Heart right ventricle (tissue), 16 donors: ENCODE results near the gene NDUFS6. TPM values are rescaled to one million over a fixed set of nuclear protein-coding genes. Genes with fewer than 3 reads are reported as not detected.
A peak's percentile ranks its signal among the peaks of the same experiment; 100 is the strongest.

Experiments used
- ATAC-seq, 8 donors: fragments of 200-7000 bp; cut with Tn5 transposase; one replicate each; pipeline ENCODE4 v1.9.1; 2020; ENCODE audit warnings: mild to moderate bottlenecking in 8 of 8, moderate library complexity in 8 of 8, moderate number of reproducible peaks in 1 of 8
- DNase-seq, 2 donors: peaks; one replicate each; pipeline ENCODE4 v3.0.0-alpha.2; 2020
- H3K27ac ChIP-seq, 10 donors: fragments of 200-600 bp; sonication (generic) in 2 of 10; one replicate each; pipeline versions ENCODE4 v1.5.0 to v1.8.0; 2020 to 2022; ENCODE audit warnings: mild to moderate bottlenecking in 3 of 10
- H3K27me3 ChIP-seq, 7 donors: fragments of 200-600 bp; one replicate each; pipeline ENCODE4 v1.8.0; 2021 to 2022; ENCODE audit warnings: mild to moderate bottlenecking in 2 of 7
- H3K36me3 ChIP-seq, 9 donors: fragments of 200-600 bp; sonication (generic) in 1 of 9; one replicate each; pipeline versions ENCODE4 v1.5.0 to v1.8.0; 2020 to 2022; ENCODE audit warnings: mild to moderate bottlenecking in 2 of 9
- H3K4me1 ChIP-seq, 9 donors: fragments of 200-600 bp; sonication (generic) in 1 of 9; one replicate each; pipeline versions ENCODE4 v1.5.0 to v1.8.0; 2020 to 2022; ENCODE audit warnings: mild to moderate bottlenecking in 4 of 9
- H3K4me3 ChIP-seq, 10 donors: fragments of 200-600 bp; sonication (generic) in 2 of 10; one replicate each; pipeline versions ENCODE4 v1.5.0 to v1.8.0; 2020 to 2022; ENCODE audit warnings: mild to moderate bottlenecking in 7 of 10, moderate library complexity in 2 of 10
- H3K9me3 ChIP-seq, 11 donors: fragments of 200-600 bp in 10 of 11; sonication (generic) in 2 of 11; one replicate each; pipeline versions ENCODE4 v1.5.0 to v1.8.0; 2013 to 2022; ENCODE audit warnings: mild to moderate bottlenecking in 2 of 11, control low read depth in 1 of 11, moderate library complexity in 1 of 11
- WGBS, 2 donors: extraction: QIAGEN DNeasy Blood & Tissue Kit; methylation state at CpG; one replicate each; pipeline ENCODE4 v1.1.7; 2013; ENCODE audit warnings: inconsistent platforms in 1 of 2; 5-methylcytosine and 5-hydroxymethylcytosine counted together
- intact Hi-C, 10 donors: fragments of 100-400 bp; cut with DNase I; formaldehyde crosslinking; loops; one replicate each; pipeline versions ENCODE4 v1.11.1 to v1.14.2; 2022
- polyA plus RNA-seq, 2 donors: library from polyadenylated mRNA; stranded (reverse); fragments of 200-250 nt; gene quantifications; one replicate each; pipeline ENCODE4 v1.2.3, GENCODE V29; 2013
- total RNA-seq, 10 donors: library from RNA; stranded (reverse); fragmentation: NEBNext Ultra II Directional in 3 of 10; extraction: Animal tissue kit (Norgen Biotek cat#: 25700) in 3 of 10; gene quantifications; one replicate each; pipeline versions ENCODE4 v1.2.1 to v1.2.4, GENCODE V29; 2021 to 2023
- TF ChIP-seq, protein P1 (sequence below), 9 donors: fragments of 200-600 bp; sonication (generic) in 2 of 9; IDR thresholded peaks; one replicate each; pipeline versions ENCODE4 v1.5.0 to v1.8.0; 2021 to 2022; ENCODE audit warnings: antibody characterized with exemption in 9 of 9, mild to moderate bottlenecking in 5 of 9, moderate library complexity in 1 of 9
- donor health status: Arrhythmogenic right ventricular cardiomyopathy.
- donor health status: ischemic (EF 13 %, LVEDD 7.1; RV severe dilation, severe dysfunction).
- donor health status: healthy with polysubstance abuse.
- donor health status: DM: no; HTN: yes; CAD: no.
- donor health status: DM: no; HTN: no; CAD: no.
- donor health status: ischemic (EF 25% LVEDD 6.9; RV normal size, moderate dysfunction).
- donor health status: ischemic (EF 25% LVEDD 5.7; RV mildly dilated, moderate dysfunction).
- donor health status: healthy.
- donor health status: DM: yes; HTN: yes; CAD: no.
- donor health status: Ischemic cardiomyopathy.
- donor health status: ischemic (EF 35%, LVEDD 5.7; RV mildly dilated, moderate dysfunction).
- donor health status: nonischemic (EF 11% LVEDD 7.7; RV severe dilation, severe dysfunction).
- donor health status: DM: yes; HTN: yes; CAD: no.
- donor health status: PGD.
- donor health status: ischemic (EF 29% LVEDD 5.4; RV normal size, mild dysfunction).
- donor health status: nonischemic (EF 23%, LVEDD 6.1; RV moderate dilation, normal function).

Gene NDUFS6
- total and polyA plus RNA-seq, 12 donors: 60.2 to 198 (median 87.9) TPM

DNA sequence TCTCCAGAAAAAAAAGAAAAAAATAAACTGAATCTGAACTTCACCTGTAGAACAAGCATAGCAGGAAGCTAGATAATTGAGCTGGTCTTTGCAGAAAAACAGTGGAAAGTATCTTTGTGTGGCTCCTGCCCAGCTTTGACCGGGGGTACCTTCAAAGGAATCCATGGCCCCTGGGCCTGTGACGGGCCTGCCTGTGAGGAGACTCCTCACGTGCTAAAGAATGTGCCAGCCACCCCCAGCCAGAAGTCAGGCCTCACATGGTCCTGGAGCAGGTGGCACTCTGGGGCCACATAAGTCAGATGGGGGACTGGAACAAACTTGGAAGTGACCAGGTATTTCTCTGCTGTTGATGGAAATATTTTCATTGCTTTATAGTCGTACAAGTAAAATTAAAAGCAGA lies 4.1 kb downstream of the NDUFS6 start:
- 65 to 66% methylated on average over 4 of the region's 4 CpGs for WGBS, 2 donors
- Histone ChIP-seq H3K9me3 (no peaks in the 10 kb centered on the region), H3K27me3 (no peaks in the 10 kb centered on the region), H3K36me3 (peaks cover 0 to 81% (median 39%) of the 10 kb centered on the region in 9 donors), H3K27ac (peak overlapping the region in 1 of 10 donors; percentile 51), H3K4me1 (peaks cover 0 to 53% (median 28%) of the 10 kb centered on the region in 9 donors), H3K4me3 (no peak overlapping the region)
- ATAC-seq (no peak), DNase-seq (no peak)
- intact Hi-C loops: loop anchor here in 3 of 10 donors (10.0 kb wide), 1 partner anchor 79 kb away; the partner anchor contains the start of gene IRX4 (in 3 of the 3)
- TF ChIP-seq, protein P1, sequence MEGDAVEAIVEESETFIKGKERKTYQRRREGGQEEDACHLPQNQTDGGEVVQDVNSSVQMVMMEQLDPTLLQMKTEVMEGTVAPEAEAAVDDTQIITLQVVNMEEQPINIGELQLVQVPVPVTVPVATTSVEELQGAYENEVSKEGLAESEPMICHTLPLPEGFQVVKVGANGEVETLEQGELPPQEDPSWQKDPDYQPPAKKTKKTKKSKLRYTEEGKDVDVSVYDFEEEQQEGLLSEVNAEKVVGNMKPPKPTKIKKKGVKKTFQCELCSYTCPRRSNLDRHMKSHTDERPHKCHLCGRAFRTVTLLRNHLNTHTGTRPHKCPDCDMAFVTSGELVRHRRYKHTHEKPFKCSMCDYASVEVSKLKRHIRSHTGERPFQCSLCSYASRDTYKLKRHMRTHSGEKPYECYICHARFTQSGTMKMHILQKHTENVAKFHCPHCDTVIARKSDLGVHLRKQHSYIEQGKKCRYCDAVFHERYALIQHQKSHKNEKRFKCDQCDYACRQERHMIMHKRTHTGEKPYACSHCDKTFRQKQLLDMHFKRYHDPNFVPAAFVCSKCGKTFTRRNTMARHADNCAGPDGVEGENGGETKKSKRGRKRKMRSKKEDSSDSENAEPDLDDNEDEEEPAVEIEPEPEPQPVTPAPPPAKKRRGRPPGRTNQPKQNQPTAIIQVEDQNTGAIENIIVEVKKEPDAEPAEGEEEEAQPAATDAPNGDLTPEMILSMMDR (IDR thresholded peaks at IDR 0.05): no peak

DNA sequence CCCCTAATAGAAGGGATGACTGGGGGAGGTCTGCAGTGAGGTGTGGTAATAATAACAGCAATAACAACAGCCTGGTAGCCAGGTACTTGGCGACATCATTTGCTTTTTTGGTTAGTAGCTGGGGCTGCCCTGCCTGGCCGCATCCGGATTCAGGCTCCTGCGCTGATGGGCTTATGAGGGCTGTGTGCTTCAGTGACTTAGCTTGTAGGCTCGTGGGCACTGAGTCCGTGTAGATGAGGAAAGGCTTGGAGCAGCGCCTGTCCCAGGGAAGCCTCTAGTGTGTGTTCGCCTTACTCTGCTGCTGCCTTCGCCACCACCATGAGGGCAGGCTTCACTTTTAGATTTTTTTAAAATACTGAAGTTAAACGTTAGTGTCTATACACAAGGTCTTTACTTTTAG lies 4.5 kb downstream of the NDUFS6 start:
- peaks cover 0 to 53% (median 24%) of the 10 kb centered on the region in 9 donors for H3K4me1 ChIP-seq
- ATAC-seq: no peak
- H3K27ac ChIP-seq: no peak overlapping the region
- H3K9me3 ChIP-seq: no peaks in the 10 kb centered on the region
- DNase-seq: no peak
- intact Hi-C loops: loop anchor here in 3 of 10 donors (10.0 kb wide), 1 partner anchor 79 kb away; the partner anchor contains the start of gene IRX4 (in 3 of the 3)
- TF ChIP-seq, protein P1 (IDR thresholded peaks at IDR 0.05): no peak
- peaks cover 0 to 85% (median 39%) of the 10 kb centered on the region in 9 donors for H3K36me3 ChIP-seq
- H3K4me3 ChIP-seq: no peak overlapping the region
- H3K27me3 ChIP-seq: no peaks in the 10 kb centered on the region
- WGBS, 2 donors: 83 to 84% methylated on average over 10 of the region's 10 CpGs

DNA sequence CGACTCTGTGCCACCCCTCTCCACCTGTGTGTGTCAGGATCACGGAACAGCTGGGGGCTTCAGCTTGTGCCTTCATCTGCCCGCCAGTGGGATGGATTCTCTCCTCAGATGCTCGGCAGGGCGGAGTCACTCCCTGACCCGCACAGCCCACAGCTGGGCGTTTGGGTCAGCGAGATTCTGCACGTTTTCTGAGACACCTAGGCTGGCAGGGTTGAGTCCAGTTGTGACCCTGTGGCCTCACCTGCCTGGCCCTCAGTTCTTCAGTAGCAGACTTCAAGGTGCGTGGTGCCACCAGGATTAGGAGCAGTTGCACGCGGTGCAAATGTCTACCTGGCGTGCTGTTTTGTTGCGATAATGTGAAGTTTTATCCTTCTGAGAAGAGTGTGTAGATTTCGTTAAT lies 5.0 kb downstream of the NDUFS6 start:
- no peaks in the 10 kb centered on the region for H3K27me3 ChIP-seq
- no peak for DNase-seq
- H3K36me3 ChIP-seq: peaks cover 0 to 90% (median 39%) of the 10 kb centered on the region in 9 donors
- peaks cover 0 to 56% (median 23%) of the 10 kb centered on the region in 9 donors for H3K4me1 ChIP-seq
- TF ChIP-seq, protein P1 (IDR thresholded peaks at IDR 0.05): no peak
- no peaks in the 10 kb centered on the region for H3K9me3 ChIP-seq
- no peak overlapping the region for H3K4me3 ChIP-seq
- WGBS, 2 donors: 82 to 84% methylated on average over 15 of the region's 15 CpGs
- ATAC-seq: no peak
- no peak overlapping the region for H3K27ac ChIP-seq
- intact Hi-C loops: loop anchor here in 3 of 10 donors (10.0 kb wide), 1 partner anchor 79 kb away; the partner anchor contains the start of gene IRX4 (in 3 of the 3)

DNA sequence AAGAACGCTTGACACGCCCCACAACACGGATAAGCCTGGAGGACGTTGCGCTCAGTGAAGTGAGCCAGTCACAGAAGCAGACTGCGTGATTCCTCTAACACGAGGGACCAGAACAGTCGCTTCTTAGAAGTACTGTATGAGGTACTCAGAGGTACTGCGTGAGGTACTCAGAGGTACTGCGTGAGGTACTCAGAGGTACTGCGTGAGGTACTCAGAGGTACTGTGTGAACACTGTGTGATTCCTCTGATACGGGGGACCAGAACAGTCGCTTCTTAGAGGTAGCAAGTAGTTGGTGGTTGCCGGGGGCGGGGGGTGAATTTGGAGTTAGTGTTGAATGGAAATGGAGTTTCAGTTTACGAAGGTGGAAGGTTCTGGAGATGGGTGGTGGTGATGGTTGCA lies 5.8 kb downstream of the NDUFS6 start:
- Histone ChIP-seq H3K27me3 (no peaks in the 10 kb centered on the region), H3K27ac (no peak overlapping the region), H3K4me3 (no peak overlapping the region), H3K4me1 (peaks cover 0 to 53% (median 20%) of the 10 kb centered on the region in 9 donors), H3K9me3 (no peaks in the 10 kb centered on the region), H3K36me3 (peaks cover 0 to 98% (median 44%) of the 10 kb centered on the region in 9 donors)
- TF ChIP-seq, protein P1 (IDR thresholded peaks at IDR 0.05): no peak
- DNase-seq (no peak), ATAC-seq (no peak)
- 88 to 90% methylated on average over 16 of the region's 16 CpGs for WGBS, 2 donors
- intact Hi-C loops: loop anchor here in 3 of 10 donors (10.0 kb wide), 1 partner anchor 78 kb away; the partner anchor contains the start of gene IRX4 (in 3 of the 3)
